ENCODE data around the gene HSPBP1. TPM values are rescaled to one million over a fixed set of nuclear protein-coding genes. Genes with fewer than 3 reads are reported as not detected.

HSPBP1 gene
- total RNA-seq, 2 experiments from 2014 or later, result 35.0 to 38.2 TPM

DNA sequence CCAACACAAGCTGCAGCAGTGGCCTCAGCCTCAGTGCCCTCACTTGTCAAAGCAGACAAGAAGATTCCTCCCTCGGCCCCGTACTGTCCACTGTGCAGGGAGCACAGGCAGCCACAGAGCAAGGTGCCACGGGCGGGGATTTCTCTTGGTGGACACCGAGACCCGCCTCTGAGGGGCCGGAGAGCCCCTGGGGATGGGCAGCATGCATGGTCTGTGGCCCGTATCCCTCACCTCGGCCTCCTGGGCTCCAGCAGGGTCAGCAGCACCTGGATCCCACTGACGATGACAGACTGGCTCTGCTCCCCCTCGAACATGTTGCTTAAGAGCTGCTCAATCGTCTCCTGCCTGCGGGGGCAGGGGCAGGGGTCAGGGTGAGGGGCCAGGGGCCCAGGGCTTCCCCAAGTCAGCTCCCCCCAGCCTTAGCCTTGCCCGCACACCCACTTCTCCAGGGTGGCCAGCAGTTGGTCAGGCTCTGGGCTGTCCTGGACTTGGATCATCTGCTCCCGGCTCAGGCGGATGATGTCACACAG is 37.9 kb downstream of the HSPBP1 start:
- H3K36me3 Mint-ChIP-seq, result peaks cover 42% of the 10 kb centered on the region
- H3K4me3 Mint-ChIP-seq, result no peak overlapping the region
- CTCF ChIA-PET, result no interaction called here
- peaks cover 5% of the 10 kb centered on the region for H3K4me1 Mint-ChIP-seq
- ATAC-seq, result no peak
- H3K27ac Mint-ChIP-seq, result no peak overlapping the region
- no peak for DNase-seq
- no peaks in the 10 kb centered on the region for H3K27me3 Mint-ChIP-seq
- no peaks in the 10 kb centered on the region for H3K9me3 Mint-ChIP-seq (ENCODE audit: low read depth)

DNA sequence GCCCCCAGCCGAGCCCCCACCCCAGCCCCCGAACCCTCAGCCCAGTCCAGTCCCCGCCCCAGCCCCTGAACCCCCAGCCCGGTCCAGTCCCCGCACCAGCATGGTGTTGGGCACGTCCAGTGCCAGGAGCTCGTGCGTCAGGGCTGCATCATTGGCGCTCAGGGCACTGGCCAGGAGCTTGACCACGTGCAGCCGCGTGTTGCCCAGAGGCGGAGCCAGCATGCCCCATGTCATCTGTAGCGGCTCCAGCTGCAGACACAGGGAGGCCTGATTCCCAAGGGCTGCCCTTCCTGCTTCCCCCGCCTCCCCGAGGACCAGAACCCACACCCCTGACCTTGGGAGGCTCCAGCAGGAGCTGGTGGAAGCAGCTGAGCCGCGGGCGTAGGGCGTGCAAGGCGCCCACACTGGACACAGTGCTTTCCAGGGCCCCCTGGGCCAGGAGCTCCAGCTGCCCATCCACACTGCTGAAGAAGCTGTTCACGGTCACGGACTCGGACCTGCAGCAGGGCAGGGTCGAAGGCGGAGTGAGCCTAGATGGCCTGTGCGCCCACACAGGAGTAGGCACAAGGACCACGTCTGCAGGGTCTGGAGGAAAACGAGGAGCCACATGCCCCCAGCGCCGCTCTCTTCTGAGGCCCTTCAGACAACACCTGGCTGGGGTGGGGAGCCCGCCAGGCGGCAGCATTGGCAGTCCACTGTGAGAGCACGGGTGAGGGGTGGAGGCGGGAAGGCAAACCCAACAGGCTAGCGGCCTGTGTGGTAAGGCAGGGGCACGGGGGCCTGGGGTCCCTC is 38.6 kb downstream of the HSPBP1 start:
- no peak for ATAC-seq
- Mint-ChIP-seq H3K27me3 (no peaks in the 10 kb centered on the region), H3K36me3 (peaks cover 48% of the 10 kb centered on the region), H3K27ac (no peak overlapping the region), H3K9me3 (ENCODE audit: low read depth) (no peaks in the 10 kb centered on the region), H3K4me1 (peaks cover 5% of the 10 kb centered on the region), H3K4me3 (no peak overlapping the region)
- no peak for DNase-seq
- CTCF ChIA-PET, result interaction anchor here (0.9 kb wide), 1 partner anchor 14 kb away, joined by 3 read pairs; no protein-coding TSS in a partner anchor

DNA sequence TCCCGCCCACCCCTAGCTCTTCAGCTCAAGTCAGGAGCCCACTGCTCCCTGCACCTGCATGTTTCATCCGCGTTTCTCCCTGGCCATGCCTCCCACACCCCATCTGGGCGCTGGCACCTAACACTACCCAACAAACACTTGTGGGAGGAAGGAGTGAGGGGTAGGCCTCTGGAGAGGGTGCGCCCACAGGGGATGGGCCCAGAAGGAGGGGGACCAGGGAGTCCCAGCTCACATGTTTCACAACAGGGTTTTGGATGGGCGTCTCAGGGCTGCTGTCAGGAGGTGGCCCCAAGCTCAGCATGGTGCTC is 39.2 kb downstream of the HSPBP1 start:
- H3K36me3 Mint-ChIP-seq, result peaks cover 51% of the 10 kb centered on the region
- H3K4me3 Mint-ChIP-seq, result no peak overlapping the region
- H3K27me3 Mint-ChIP-seq, result no peaks in the 10 kb centered on the region
- CTCF ChIA-PET, result interaction anchor here (0.9 kb wide), 1 partner anchor 15 kb away, joined by 3 read pairs; no protein-coding TSS in a partner anchor
- H3K9me3 Mint-ChIP-seq (ENCODE audit: low read depth), result no peaks in the 10 kb centered on the region
- DNase-seq (no peak), ATAC-seq (no peak)
- peaks cover 5% of the 10 kb centered on the region for H3K4me1 Mint-ChIP-seq
- H3K27ac Mint-ChIP-seq, result no peak overlapping the region

DNA sequence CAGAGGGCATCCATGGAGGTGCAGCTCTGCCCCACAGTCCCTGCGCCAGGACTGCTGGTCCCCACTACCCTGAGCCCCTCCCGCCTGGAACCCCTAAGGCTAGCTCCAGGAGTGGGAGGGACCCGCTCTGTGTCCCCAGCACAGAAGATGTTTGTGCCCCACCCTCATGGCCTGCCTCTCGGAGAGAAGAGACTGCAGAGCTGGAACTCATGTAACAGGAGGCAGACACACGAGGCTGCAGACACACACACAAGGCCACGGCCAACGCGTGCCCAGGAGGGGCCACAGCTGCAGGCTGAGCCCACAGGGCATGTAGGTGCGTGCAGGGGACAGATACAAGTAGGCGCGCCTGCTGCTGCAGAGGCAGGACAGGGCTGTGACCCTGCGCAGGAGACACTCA is 40.9 kb downstream of the HSPBP1 start:
- no peak for ATAC-seq
- no peak overlapping the region for H3K27ac Mint-ChIP-seq
- no peaks in the 10 kb centered on the region for H3K27me3 Mint-ChIP-seq
- DNase-seq, result no peak
- H3K4me3 Mint-ChIP-seq, result no peak overlapping the region
- H3K36me3 Mint-ChIP-seq, result peaks cover 57% of the 10 kb centered on the region
- CTCF ChIA-PET, result no interaction called here
- H3K4me1 Mint-ChIP-seq, result peaks cover 2% of the 10 kb centered on the region
- H3K9me3 Mint-ChIP-seq (ENCODE audit: low read depth), result no peaks in the 10 kb centered on the region

DNA sequence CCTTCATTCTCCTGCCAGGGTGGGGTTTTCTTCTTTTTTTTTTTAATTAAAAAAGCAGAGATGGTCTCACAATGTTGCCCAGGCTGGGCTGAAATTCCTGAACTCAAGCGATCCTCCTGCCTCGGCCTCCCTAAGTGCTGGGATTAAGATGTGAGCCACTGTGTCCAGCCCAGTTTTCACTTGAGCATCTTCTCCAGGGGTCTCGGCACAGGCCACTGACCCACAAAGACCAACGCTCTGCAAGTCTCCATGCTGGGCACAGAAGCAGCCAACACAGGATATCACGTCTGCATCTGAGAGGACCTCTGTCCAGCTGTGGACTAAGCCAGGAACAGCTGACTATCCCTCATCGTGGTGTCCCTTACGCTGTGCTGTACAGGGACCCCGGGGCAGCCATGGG is 41.9 kb downstream of the HSPBP1 start:
- no peak for ATAC-seq
- H3K36me3 Mint-ChIP-seq, result peaks cover 54% of the 10 kb centered on the region
- peaks cover 2% of the 10 kb centered on the region for H3K4me1 Mint-ChIP-seq
- no peaks in the 10 kb centered on the region for H3K9me3 Mint-ChIP-seq (ENCODE audit: low read depth)
- H3K27ac Mint-ChIP-seq, result no peak overlapping the region
- CTCF ChIA-PET, result interaction anchor here (1.0 kb wide), 1 partner anchor 20 kb away, joined by 3 read pairs; no protein-coding TSS in a partner anchor
- no peaks in the 10 kb centered on the region for H3K27me3 Mint-ChIP-seq
- DNase-seq, result no peak
- no peak overlapping the region for H3K4me3 Mint-ChIP-seq

- H3K36me3 Mint-ChIP-seq, result peaks cover 49% of the 10 kb centered on the region
- H3K9me3 Mint-ChIP-seq (ENCODE audit: low read depth), result no peaks in the 10 kb centered on the region
- peak overlapping the region; percentile 1 for H3K27ac Mint-ChIP-seq
- H3K27me3 Mint-ChIP-seq, result no peaks in the 10 kb centered on the region
- no peak for DNase-seq
- CTCF ChIA-PET, result no interaction called here
- H3K4me3 Mint-ChIP-seq, result no peak overlapping the region
- H3K4me1 Mint-ChIP-seq, result peaks cover 4% of the 10 kb centered on the region
- no peak for ATAC-seq
Measured at GRCh38 chr19:55232986-55233385, 46.9 kb downstream of the HSPBP1 start.

DNA sequence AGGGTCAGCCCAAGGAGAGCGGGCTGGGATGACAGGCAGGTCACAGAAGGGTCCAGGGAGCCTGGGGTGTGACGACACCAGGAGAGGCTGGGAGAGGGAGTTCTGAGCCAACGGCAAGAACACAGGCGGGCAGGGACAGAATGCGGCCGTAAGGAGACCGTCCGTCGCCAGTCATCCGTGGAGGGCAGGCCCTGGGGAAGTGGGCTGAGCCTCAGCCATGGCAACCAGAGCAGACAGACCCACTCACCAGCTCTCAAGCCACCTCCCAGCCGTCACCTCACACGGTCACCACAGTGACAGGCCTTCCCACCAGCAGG is 47.7 kb downstream of the HSPBP1 start:
- no peak for DNase-seq
- ATAC-seq, result no peak
- no peak overlapping the region for H3K4me3 Mint-ChIP-seq
- peaks cover 4% of the 10 kb centered on the region for H3K4me1 Mint-ChIP-seq
- H3K36me3 Mint-ChIP-seq, result peaks cover 46% of the 10 kb centered on the region
- CTCF ChIA-PET, result no interaction called here
- no peak overlapping the region for H3K27ac Mint-ChIP-seq
- H3K9me3 Mint-ChIP-seq (ENCODE audit: low read depth), result no peaks in the 10 kb centered on the region
- H3K27me3 Mint-ChIP-seq, result no peaks in the 10 kb centered on the region

DNA sequence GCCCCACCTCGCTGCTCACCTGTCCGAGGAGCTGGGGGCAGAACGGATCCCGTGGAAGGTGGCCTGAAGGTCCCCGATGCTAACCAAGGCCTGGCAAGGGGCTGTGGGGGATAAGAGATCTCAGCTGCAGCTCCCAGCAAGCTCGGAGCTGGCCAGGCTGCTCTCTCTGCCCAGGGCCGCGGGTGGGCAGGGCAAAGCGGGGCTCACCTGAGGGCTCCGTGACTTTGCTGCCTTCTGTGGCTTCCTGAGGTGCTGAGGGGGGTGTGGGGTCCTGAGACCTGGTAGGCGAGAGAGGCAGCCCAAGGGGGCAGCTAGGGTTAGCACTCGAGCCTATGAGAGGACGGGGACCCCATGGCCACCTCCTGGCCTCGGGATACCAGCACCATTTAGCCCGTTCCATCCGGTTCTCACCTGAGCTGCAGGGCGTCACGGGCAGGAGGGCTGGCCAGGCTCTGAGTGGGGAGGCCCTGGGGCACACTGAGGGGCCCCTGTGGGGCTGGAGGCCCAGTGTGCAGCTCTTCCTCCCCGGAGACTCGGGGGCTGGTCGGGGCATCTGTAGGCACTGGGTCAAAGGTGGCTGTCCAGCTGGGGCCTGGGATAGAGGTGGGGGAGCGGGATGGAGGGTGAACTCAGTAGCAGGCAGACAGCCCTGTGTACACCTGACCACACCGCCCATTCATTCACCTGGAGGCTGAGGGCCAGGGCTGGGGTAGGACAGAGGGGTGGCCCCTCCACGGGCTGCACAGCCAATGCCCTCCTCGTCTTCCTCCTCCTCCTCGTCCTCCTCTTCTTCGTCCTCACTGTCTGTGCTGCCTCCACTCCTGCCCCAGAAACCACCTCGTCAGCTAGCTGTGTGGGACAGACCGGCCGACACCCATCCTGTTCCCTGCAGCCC is 48.3 kb downstream of the HSPBP1 start:
- CTCF ChIA-PET, result no interaction called here
- ATAC-seq (no peak), DNase-seq (no peak)
- Mint-ChIP-seq H3K27me3 (no peaks in the 10 kb centered on the region), H3K27ac (no peak overlapping the region), H3K36me3 (peaks cover 41% of the 10 kb centered on the region), H3K4me1 (peaks cover 4% of the 10 kb centered on the region), H3K4me3 (no peak overlapping the region), H3K9me3 (ENCODE audit: low read depth) (no peaks in the 10 kb centered on the region)

GRCh38 chr19:55230780-55231179 is 49.1 kb downstream of the HSPBP1 start:
- Mint-ChIP-seq H3K27ac (no peak overlapping the region), H3K9me3 (ENCODE audit: low read depth) (no peaks in the 10 kb centered on the region), H3K36me3 (peaks cover 36% of the 10 kb centered on the region), H3K27me3 (no peaks in the 10 kb centered on the region), H3K4me3 (no peak overlapping the region), H3K4me1 (peaks cover 4% of the 10 kb centered on the region)
- DNase-seq, result no peak
- ATAC-seq, result no peak
- CTCF ChIA-PET, result no interaction called here

- H3K27me3 Mint-ChIP-seq, result no peaks in the 10 kb centered on the region
- no peak for ATAC-seq
- H3K9me3 Mint-ChIP-seq (ENCODE audit: low read depth), result no peaks in the 10 kb centered on the region
- no peak overlapping the region for H3K27ac Mint-ChIP-seq
- no peak for DNase-seq
- CTCF ChIA-PET, result no interaction called here
- peaks cover 4% of the 10 kb centered on the region for H3K4me1 Mint-ChIP-seq
- no peak overlapping the region for H3K4me3 Mint-ChIP-seq
- peaks cover 39% of the 10 kb centered on the region for H3K36me3 Mint-ChIP-seq
Measured at GRCh38 chr19:55230329-55230728, 49.6 kb downstream of the HSPBP1 start.

- Mint-ChIP-seq H3K27ac (no peak overlapping the region), H3K4me3 (no peak overlapping the region), H3K9me3 (ENCODE audit: low read depth) (no peaks in the 10 kb centered on the region), H3K4me1 (peaks cover 4% of the 10 kb centered on the region), H3K27me3 (no peaks in the 10 kb centered on the region), H3K36me3 (peaks cover 34% of the 10 kb centered on the region)
- DNase-seq (no peak), ATAC-seq (no peak)
- CTCF ChIA-PET, result no interaction called here
Measured at GRCh38 chr19:55229789-55230182, 50.1 kb downstream of the HSPBP1 start.

- CTCF ChIA-PET, result no interaction called here
Measured at GRCh38 chr19:55229145-55229788, 50.6 kb downstream of the HSPBP1 start.

DNA sequence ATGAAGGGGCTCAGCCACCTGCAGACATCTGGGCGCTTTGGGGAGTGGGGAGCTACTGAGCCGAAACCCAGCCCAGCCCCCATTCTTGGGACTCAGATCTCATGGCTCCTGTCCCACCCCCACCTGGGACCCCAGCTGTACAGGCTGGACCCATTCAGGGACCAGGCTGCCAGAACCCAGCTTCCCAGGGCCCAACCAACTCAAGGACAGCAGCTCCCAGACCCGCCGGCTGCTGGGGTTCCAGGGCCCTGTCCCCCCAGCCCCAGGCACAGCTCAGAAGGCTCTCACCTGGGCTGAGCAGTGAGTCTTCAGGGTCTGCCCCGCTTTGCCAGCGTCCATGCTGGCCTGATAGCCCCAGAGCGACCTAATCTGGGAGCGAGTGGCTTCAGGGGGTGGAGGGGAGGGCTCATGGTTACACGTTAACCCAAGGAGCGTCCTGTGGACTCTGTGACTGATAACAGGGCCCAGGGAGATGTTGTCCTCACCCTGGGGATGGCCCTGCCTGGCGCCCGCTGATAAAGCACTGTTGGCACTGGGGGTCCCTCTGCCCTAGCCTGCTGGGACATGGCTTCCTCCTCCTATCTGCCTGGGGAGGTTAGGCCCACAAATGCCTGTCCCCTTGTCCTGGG is 51.4 kb downstream of the HSPBP1 start, which contains the start of gene TMEM86B:
TMEM86B (minus strand) TSS at position 361 of the 629 bp plus-strand sequence; CDS start at position 339, 22 bp downstream.
- no peak within 1 kb of the TSS for H3K4me3 Mint-ChIP-seq
- H3K4me1 Mint-ChIP-seq, result peaks cover 4% of the 10 kb centered on the region
- H3K27ac Mint-ChIP-seq, result peak within 1 kb of the TSS; percentile 35
- CTCF ChIA-PET, result no interaction called here
- peaks cover 31% of the 10 kb centered on the region for H3K36me3 Mint-ChIP-seq
- no peak for DNase-seq
- no peaks in the 10 kb centered on the region for H3K27me3 Mint-ChIP-seq
- no peaks in the 10 kb centered on the region for H3K9me3 Mint-ChIP-seq (ENCODE audit: low read depth)
- no peak for ATAC-seq

More at GRCh38 chr19:55229145-55229788, 50.6 kb downstream of the HSPBP1 start:
- no peak for ATAC-seq
- Mint-ChIP-seq H3K27ac (no peak overlapping the region), H3K9me3 (ENCODE audit: low read depth) (no peaks in the 10 kb centered on the region), H3K36me3 (peaks cover 31% of the 10 kb centered on the region), H3K4me3 (no peak overlapping the region), H3K27me3 (no peaks in the 10 kb centered on the region), H3K4me1 (peaks cover 4% of the 10 kb centered on the region)
- no peak for DNase-seq

Measured in activated CD8-positive, alpha-beta memory T cell treated with anti-CD3 and anti-CD28 coated beads, Interleukin-2, amount 10 ng/mL, durations not matched to agents 7 days and 5 days (primary cell).